NT2/D1 (cell line): ENCODE results near the gene FAM174C.
A peak's percentile ranks its signal among the peaks of the same experiment; 100 is the strongest.

Experiments used
- DNase-seq: peaks from one replicate; pipeline ENCODE4 v3.0.0-alpha.2; 2011; ENCODE audit warnings: low read depth, low spot score
- H3K27me3 ChIP-seq: 2 replicates; pipeline ENCODE4 v1.6.0; 2011; ENCODE audit warnings: mild to moderate bottlenecking; ENCODE audit not compliant: insufficient read length, insufficient read depth
- H3K36me3 ChIP-seq: 2 replicates; pipeline ENCODE4 v1.6.1; 2011; ENCODE audit warnings: mild to moderate bottlenecking, low read length, mixed read lengths; ENCODE audit not compliant: insufficient read depth, insufficient read length
- H3K4me1 ChIP-seq: 2 replicates; pipeline ENCODE4 v1.5.1; 2011; ENCODE audit not compliant: insufficient read depth, insufficient read length
- H3K4me3 ChIP-seq: 2 replicates; pipeline ENCODE4 v1.5.1; 2011; ENCODE audit warnings: low read depth; ENCODE audit not compliant: insufficient read length
- H3K9ac ChIP-seq: 2 replicates; pipeline ENCODE4 v1.6.0; 2011; ENCODE audit warnings: low read depth; ENCODE audit not compliant: insufficient read length
- H3K9me3 ChIP-seq: 2 replicates; pipeline ENCODE4 v1.5.1; 2011; ENCODE audit warnings: mild to moderate bottlenecking, low read length; ENCODE audit not compliant: insufficient read depth
- SUZ12 ChIP-seq: IDR thresholded peaks from 2 replicates; pipeline ENCODE4 v1.6.1; 2011; ENCODE audit not compliant: insufficient read length, insufficient read depth; ENCODE audit errors: extremely low read depth
- YY1 ChIP-seq: IDR thresholded peaks from 2 replicates; pipeline ENCODE4 v1.6.1; 2011; ENCODE audit not compliant: insufficient read length, insufficient read depth
- ZNF274 ChIP-seq: IDR thresholded peaks from 2 replicates; pipeline ENCODE4 v1.6.1; 2011; ENCODE audit warnings: mild to moderate bottlenecking, low read depth, low read length

Gene FAM174C

GRCh38 chr19:1282588-1283206 is 7.4 kb downstream of the FAM174C start:
- Histone ChIP-seq H3K36me3 (peaks cover 33% of the 10 kb centered on the region), H3K9me3 (no peaks in the 10 kb centered on the region), H3K27me3 (peaks cover 10% of the 10 kb centered on the region), H3K4me1 (peaks cover 22% of the 10 kb centered on the region), H3K9ac (no peak overlapping the region), H3K4me3 (no peak overlapping the region)
- DNase-seq: no peak
- TF ChIP-seq YY1: no peak
- no peak for TF ChIP-seq SUZ12
- no peak for TF ChIP-seq ZNF274

- Histone ChIP-seq H3K36me3 (peaks cover 27% of the 10 kb centered on the region), H3K9ac (no peak overlapping the region), H3K4me3 (no peak overlapping the region), H3K4me1 (peaks cover 22% of the 10 kb centered on the region), H3K27me3 (peaks cover 10% of the 10 kb centered on the region), H3K9me3 (no peaks in the 10 kb centered on the region)
- TF ChIP-seq ZNF274 (no peak), YY1 (no peak), SUZ12 (no peak)
- DNase-seq: no peak
Measured at GRCh38 chr19:1283207-1283916, 8.0 kb downstream of the FAM174C start.

GRCh38 chr19:1283917-1284292 is 8.6 kb downstream of the FAM174C start:
- H3K36me3 ChIP-seq: peaks cover 21% of the 10 kb centered on the region
- H3K9ac ChIP-seq: no peak overlapping the region
- H3K4me1 ChIP-seq: peaks cover 22% of the 10 kb centered on the region
- H3K4me3 ChIP-seq: no peak overlapping the region
- no peak for DNase-seq
- no peaks in the 10 kb centered on the region for H3K9me3 ChIP-seq
- H3K27me3 ChIP-seq: peaks cover 10% of the 10 kb centered on the region
- no peak for TF ChIP-seq SUZ12
- no peak for TF ChIP-seq YY1
- TF ChIP-seq ZNF274: no peak

GRCh38 chr19:1284293-1284978 is 9.1 kb downstream of the FAM174C start:
- Histone ChIP-seq H3K9me3 (no peaks in the 10 kb centered on the region), H3K9ac (peak overlapping the region; percentile 77), H3K36me3 (peaks cover 16% of the 10 kb centered on the region), H3K4me3 (no peak overlapping the region), H3K4me1 (peaks cover 24% of the 10 kb centered on the region), H3K27me3 (peaks cover 10% of the 10 kb centered on the region)
- no peak for DNase-seq
- TF ChIP-seq ZNF274 (no peak), SUZ12 (no peak)

- no peaks in the 10 kb centered on the region for H3K9me3 ChIP-seq
- no peak for TF ChIP-seq YY1
- no peak for TF ChIP-seq SUZ12
- TF ChIP-seq ZNF274: no peak
- DNase-seq: no peak
- H3K36me3 ChIP-seq: peaks cover 9% of the 10 kb centered on the region
- peak overlapping the region; percentile 30 for H3K4me3 ChIP-seq
- peaks cover 26% of the 10 kb centered on the region for H3K4me1 ChIP-seq
- peaks cover 10% of the 10 kb centered on the region for H3K27me3 ChIP-seq
- H3K9ac ChIP-seq: peak overlapping the region; percentile 77
Measured at GRCh38 chr19:1284979-1285736, 9.8 kb downstream of the FAM174C start.

GRCh38 chr19:1285737-1286360 is 10.5 kb downstream of the FAM174C start, which contains the start of gene EFNA2:
Gene EFNA2 (plus strand): TSS chr19:1285873. CDS start chr19:1286169, 296 bp downstream.
- no peak for DNase-seq
- Histone ChIP-seq H3K4me3 (peak within 1 kb of the TSS; percentile 78), H3K9me3 (no peaks in the 10 kb centered on the region), H3K36me3 (peaks cover 2% of the 10 kb centered on the region), H3K27me3 (peaks cover 10% of the 10 kb centered on the region), H3K9ac (peak within 1 kb of the TSS; percentile 89), H3K4me1 (peaks cover 32% of the 10 kb centered on the region)
- TF ChIP-seq SUZ12 (no peak), YY1 (no peak), ZNF274 (no peak)
